ENCODE data around the gene IFI35.
"Not testable (repeated sequence)": the region's sequence is repeated elsewhere in the genome, so short reads cannot be mapped to it uniquely, and the experiment has no call there.

The IFI35 gene

DNA sequence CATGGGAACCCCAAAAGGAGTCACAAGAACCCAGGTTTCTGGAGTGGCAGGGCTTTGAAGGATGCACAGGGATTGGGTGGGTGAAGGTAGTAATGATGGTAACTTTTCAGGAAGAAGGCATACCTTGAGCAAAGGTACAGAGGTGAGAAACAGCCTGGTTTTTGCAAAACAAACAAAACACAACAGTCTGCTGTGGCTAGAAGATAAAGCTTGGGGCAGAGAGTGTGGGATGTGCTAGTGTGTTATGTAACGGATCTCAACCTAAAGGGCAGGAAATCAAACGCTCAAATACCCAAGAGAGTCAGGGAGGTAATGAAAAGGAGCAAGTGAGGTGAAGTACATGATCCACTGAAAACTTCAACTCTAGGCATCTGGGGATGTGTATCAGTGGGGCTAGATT, 31.3 kb upstream of the IFI35 start:
- POLR2A ChIA-PET (ENCODE audit: low non-redundant PET): no interaction called here
- no peak overlapping the region for H3K27ac ChIP-seq
- DNase-seq (ENCODE audit: low spot score): no peak
- TF ChIP-seq, protein P1, sequence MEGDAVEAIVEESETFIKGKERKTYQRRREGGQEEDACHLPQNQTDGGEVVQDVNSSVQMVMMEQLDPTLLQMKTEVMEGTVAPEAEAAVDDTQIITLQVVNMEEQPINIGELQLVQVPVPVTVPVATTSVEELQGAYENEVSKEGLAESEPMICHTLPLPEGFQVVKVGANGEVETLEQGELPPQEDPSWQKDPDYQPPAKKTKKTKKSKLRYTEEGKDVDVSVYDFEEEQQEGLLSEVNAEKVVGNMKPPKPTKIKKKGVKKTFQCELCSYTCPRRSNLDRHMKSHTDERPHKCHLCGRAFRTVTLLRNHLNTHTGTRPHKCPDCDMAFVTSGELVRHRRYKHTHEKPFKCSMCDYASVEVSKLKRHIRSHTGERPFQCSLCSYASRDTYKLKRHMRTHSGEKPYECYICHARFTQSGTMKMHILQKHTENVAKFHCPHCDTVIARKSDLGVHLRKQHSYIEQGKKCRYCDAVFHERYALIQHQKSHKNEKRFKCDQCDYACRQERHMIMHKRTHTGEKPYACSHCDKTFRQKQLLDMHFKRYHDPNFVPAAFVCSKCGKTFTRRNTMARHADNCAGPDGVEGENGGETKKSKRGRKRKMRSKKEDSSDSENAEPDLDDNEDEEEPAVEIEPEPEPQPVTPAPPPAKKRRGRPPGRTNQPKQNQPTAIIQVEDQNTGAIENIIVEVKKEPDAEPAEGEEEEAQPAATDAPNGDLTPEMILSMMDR (conservative IDR thresholded peaks at IDR 0.05; ENCODE audit: low read depth): no peak
- CTCF ChIA-PET: interaction anchor here (0.6 kb wide), 1 partner anchor 1716 kb away, joined by 4 read pairs; no protein-coding TSS in a partner anchor

DNA sequence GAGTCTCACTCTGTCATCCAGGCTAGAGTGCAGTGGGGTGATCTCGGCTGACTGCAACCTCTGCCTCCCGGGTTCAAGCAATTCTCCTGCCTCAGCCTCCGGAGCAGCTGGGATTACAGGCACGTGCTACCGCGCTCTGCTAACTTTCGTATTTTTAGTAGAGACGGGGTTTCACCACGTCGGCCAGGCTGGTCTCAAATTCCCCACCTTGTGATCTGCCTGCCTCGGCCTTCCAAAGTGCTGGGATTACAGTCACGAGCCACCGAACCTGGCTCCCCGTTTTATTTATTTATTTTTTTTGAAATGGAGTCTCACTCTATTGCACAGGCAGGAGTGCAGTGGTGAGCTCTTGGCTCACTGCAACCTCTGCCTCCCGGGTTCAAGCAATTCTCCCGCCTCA, 30.9 kb upstream of the IFI35 start:
- H3K27ac ChIP-seq: not testable (repeated sequence)

GRCh38 chr17:42979511-42980273, 26.9 kb upstream of the IFI35 start, which contains the start of gene PTGES3L:
PTGES3L (minus strand) TSS chr17:42980080; CDS start chr17:42980053, 27 bp downstream.
- TF ChIP-seq, protein P1 (conservative IDR thresholded peaks at IDR 0.05; ENCODE audit: low read depth): no peak
- no peak for DNase-seq (ENCODE audit: low spot score)
- POLR2A ChIA-PET (ENCODE audit: low non-redundant PET): no interaction called here
- peak within 1 kb of the TSS; percentile 90 for H3K27ac ChIP-seq
- CTCF ChIA-PET: interaction anchor here (1.0 kb wide), 1 partner anchor 18 kb away, joined by 3 read pairs; the partner anchor contains the start of gene RPL27

More for the DNA sequence above, 30.9 kb upstream of the IFI35 start:
- POLR2A ChIA-PET (ENCODE audit: low non-redundant PET); CTCF ChIA-PET; DNase-seq (ENCODE audit: low spot score): not testable (repeated sequence)

- CTCF ChIA-PET: interaction anchor here (0.7 to 1.0 kb wide), 2 partner anchors 18 to 76 kb away, joined by 3 read pairs; partner anchors contain the start of gene RPL27
- TF ChIP-seq, protein P1 (conservative IDR thresholded peaks at IDR 0.05; ENCODE audit: low read depth): no peak
Observed at GRCh38 chr17:42980274-42980765, 26.3 kb upstream of the IFI35 start, which contains the start of gene RUNDC1. RUNDC1 (plus strand) TSS chr17:42980565; CDS start chr17:42980577, 12 bp downstream.

DNA sequence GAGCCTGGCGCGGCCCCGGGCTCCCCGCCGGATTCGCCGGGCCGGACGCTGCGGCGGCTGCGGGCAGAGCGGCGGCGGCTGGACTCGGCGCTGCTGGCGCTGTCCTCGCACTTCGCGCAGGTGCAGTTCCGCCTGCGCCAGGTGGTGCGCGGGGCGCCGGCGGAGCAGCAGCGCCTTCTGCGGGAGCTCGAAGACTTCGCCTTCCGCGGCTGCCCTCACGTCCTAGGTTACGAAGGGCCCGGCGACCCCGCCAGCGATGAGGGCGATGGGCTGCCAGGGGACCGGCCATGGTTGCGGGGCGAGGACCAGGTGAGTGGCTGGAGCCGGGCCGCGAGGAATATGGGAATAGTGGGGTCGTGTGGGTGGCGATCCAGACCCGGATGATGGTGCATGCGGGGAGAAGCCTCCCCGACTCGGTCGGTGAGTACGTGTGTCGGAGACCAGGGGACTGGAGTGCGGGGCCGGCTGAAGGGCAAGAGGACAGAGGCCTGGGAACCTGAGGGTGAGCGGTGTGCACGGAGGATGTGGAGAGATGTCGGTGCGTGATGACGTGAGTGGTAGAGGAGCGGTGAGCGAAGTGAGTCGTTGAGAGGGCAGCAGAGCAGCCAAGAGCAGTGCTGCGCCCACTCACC, 25.7 kb upstream of the IFI35 start:
- ChIA-PET POLR2A (ENCODE audit: low non-redundant PET) (interaction anchor here (0.6 kb wide), 1 partner anchor 24 kb away, joined by 3 read pairs; no protein-coding TSS in a partner anchor), CTCF (interaction anchor here (0.7 to 1.0 kb wide), 2 partner anchors 17 to 77 kb away, joined by 3 read pairs; partner anchors contain the start of gene RPL27)
- TF ChIP-seq, protein P1 (conservative IDR thresholded peaks at IDR 0.05; ENCODE audit: low read depth): peak; percentile 33; the same call in 1 of the 2 replicates
- peak overlapping the region; percentile 90 for H3K27ac ChIP-seq
- peak; percentile 65 for DNase-seq (ENCODE audit: low spot score)

More at GRCh38 chr17:42980274-42980765, 26.3 kb upstream of the IFI35 start, which contains the start of gene RUNDC1:
- peak within 1 kb of the TSS; percentile 90 for H3K27ac ChIP-seq
- POLR2A ChIA-PET (ENCODE audit: low non-redundant PET): no interaction called here
- DNase-seq (ENCODE audit: low spot score): peak; percentile 93

- TF ChIP-seq, protein P1 (conservative IDR thresholded peaks at IDR 0.05; ENCODE audit: low read depth): no peak
- no peak overlapping the region for H3K27ac ChIP-seq
- no peak for DNase-seq (ENCODE audit: low spot score)
- CTCF ChIA-PET: no interaction called here
- POLR2A ChIA-PET (ENCODE audit: low non-redundant PET): no interaction called here
Observed at GRCh38 chr17:42982266-42982665, 24.3 kb upstream of the IFI35 start.
